H1 (cell line): Measurements from ENCODE around the gene KDM8. TPM values are rescaled to one million over a fixed set of nuclear protein-coding genes. Genes with fewer than 3 reads are reported as not detected.

ENCODE experiments used
- CTCF ChIA-PET: fragments of 300-600 bp; sonication (Branson Sonifier 250); formaldehyde crosslinking; loops from one replicate; lab custom pipeline; 2021; ENCODE audit not compliant: partially characterized antibody; lab: Charles Lee
- POLR2A ChIA-PET: fragments of 300-600 bp; sonication (Branson Sonifier 250); formaldehyde crosslinking; loops from one replicate; lab custom pipeline; 2021; ENCODE audit warnings: inconsistent platforms; ENCODE audit not compliant: partially characterized antibody; lab: Charles Lee
- DNase-seq, 2 experiments: peaks; one replicate each; pipeline versions ENCODE4 v3.0.0 to v3.0.0-alpha.2; 2010 to 2022; ENCODE audit warnings: low spot score in 2 of 2, low read depth in 1 of 2, mixed read lengths in 1 of 2
- FAIRE-seq: peaks from 2 replicates; lab custom pipeline; 2011; peaks lifted over from hg19 to GRCh38; lab: Jason Lieb, UNC
- H2AFZ ChIP-seq: 2 replicates; pipeline ENCODE4 v1.8.1; 2012; ENCODE audit warnings: low read length, inconsistent platforms
- H2AK5ac ChIP-seq: 2 replicates; pipeline ENCODE4 v1.6.1; 2013; ENCODE audit warnings: low read depth, low read length
- H2BK120ac ChIP-seq: replicated peaks from 2 replicates; pipeline ENCODE3; 2013; ENCODE audit warnings: low read depth, low read length, inconsistent platforms
- H2BK12ac ChIP-seq: 2 replicates; pipeline ENCODE4 v1.6.1; 2013; ENCODE audit warnings: low read depth, low read length
- H2BK15ac ChIP-seq: 2 replicates; pipeline ENCODE4 v1.6.1; 2013; ENCODE audit warnings: low read length
- H2BK20ac ChIP-seq: 2 replicates; pipeline ENCODE4 v1.6.1; 2013; ENCODE audit warnings: low read length
- H2BK5ac ChIP-seq: 2 replicates; pipeline ENCODE4 v1.6.1; 2013; ENCODE audit warnings: low read depth, low read length
- H3K14ac ChIP-seq: 2 replicates; pipeline ENCODE4 v1.6.1; 2013; ENCODE audit warnings: inconsistent platforms; ENCODE audit not compliant: insufficient read length
- H3K18ac ChIP-seq: 2 replicates; pipeline ENCODE4 v1.6.1; 2013; ENCODE audit warnings: low read length; ENCODE audit errors: extremely low read depth
- H3K23ac ChIP-seq: 2 replicates; pipeline ENCODE4 v1.6.1; 2013; ENCODE audit warnings: inconsistent platforms; ENCODE audit not compliant: insufficient read length
- H3K23me2 ChIP-seq: 2 replicates; pipeline ENCODE4 v1.6.1; 2013; ENCODE audit warnings: low read depth, low read length
- H3K27ac ChIP-seq: 2 replicates; pipeline ENCODE4 v1.6.1; 2011; ENCODE audit warnings: low read depth, low read length, inconsistent platforms
- H3K27me3 ChIP-seq, 4 experiments: replicated peaks in 1 of 4; 1 replicate in 1 of 4; 2 replicates in 3 of 4; pipeline versions ENCODE4 v1.6.1 to v1.8.1; 2011 to 2013; ENCODE audit warnings: low read length in 3 of 4, mild to moderate bottlenecking in 3 of 4, inconsistent platforms in 2 of 4, mixed read lengths in 2 of 4, moderate library complexity in 1 of 4; ENCODE audit not compliant: control insufficient read depth in 3 of 4, insufficient read depth in 3 of 4; ENCODE audit errors: extremely low read depth in 1 of 4
- H3K36me3 ChIP-seq, 4 experiments: 2 replicates each; pipeline versions ENCODE4 v1.6.1 to v1.8.1; 2011 to 2013; ENCODE audit warnings: mild to moderate bottlenecking in 4 of 4, low read length in 3 of 4, moderate library complexity in 2 of 4, control low read depth in 1 of 4, inconsistent platforms in 1 of 4; ENCODE audit not compliant: insufficient read depth in 4 of 4, control insufficient read depth in 2 of 4
- H3K4ac ChIP-seq: replicated peaks from 2 replicates; pipeline ENCODE3; 2013; ENCODE audit warnings: low read length, low read depth, mixed read lengths, inconsistent platforms; ENCODE audit not compliant: insufficient read length
- H3K4me1 ChIP-seq, 4 experiments: replicated peaks in 1 of 4; 1 replicate in 1 of 4; 2 replicates in 3 of 4; pipeline versions ENCODE4 v1.6.1 to v1.8.1; 2011 to 2013; ENCODE audit warnings: low read length in 3 of 4, inconsistent platforms in 2 of 4, mixed read lengths in 1 of 4; ENCODE audit not compliant: insufficient read depth in 4 of 4, control insufficient read depth in 3 of 4
- H3K4me2 ChIP-seq, 2 experiments: 2 replicates each; pipeline versions ENCODE4 v1.6.1 to v1.8.1; 2011 to 2013; ENCODE audit warnings: low read depth in 2 of 2, low read length in 2 of 2, control low read depth in 1 of 2, inconsistent platforms in 1 of 2, mild to moderate bottlenecking in 1 of 2; ENCODE audit not compliant: insufficient read depth in 1 of 2
- H3K4me3 ChIP-seq, 4 experiments: fragments of 200-600, 300-600 bp in 1 of 4; sonication (generic), shearing (Covaris generic), sonication (Bioruptor Twin) in 1 of 4; 2 replicates each; pipeline versions ENCODE4 v1.5.1 to v1.8.1; 2011 to 2016; ENCODE audit warnings: low read length in 4 of 4, low read depth in 3 of 4, control low read depth in 2 of 4, inconsistent platforms in 2 of 4, mild to moderate bottlenecking in 2 of 4, mixed read lengths in 1 of 4, moderate library complexity in 1 of 4; ENCODE audit not compliant: insufficient read depth in 2 of 4; ENCODE audit errors: extremely low read depth in 1 of 4
- H3K56ac ChIP-seq: replicated peaks from 2 replicates; pipeline ENCODE3; 2013; ENCODE audit warnings: low read depth, mild to moderate bottlenecking, mixed read lengths, low read length, inconsistent platforms; ENCODE audit not compliant: insufficient read length
- H3K79me1 ChIP-seq: 2 replicates; pipeline ENCODE4 v1.6.1; 2013; ENCODE audit warnings: low read depth, low read length, control low read depth
- H3K79me2 ChIP-seq, 2 experiments: 2 replicates each; pipeline versions ENCODE4 v1.6.1 to v1.8.1; 2012 to 2013; ENCODE audit warnings: low read length in 2 of 2, mild to moderate bottlenecking in 2 of 2, inconsistent platforms in 1 of 2; ENCODE audit not compliant: insufficient read depth in 2 of 2, control insufficient read depth in 1 of 2
- H3K9ac ChIP-seq, 4 experiments: replicated peaks in 1 of 4; 1 replicate in 1 of 4; 2 replicates in 3 of 4; pipeline versions ENCODE4 v1.6.1 to v1.8.1; 2011 to 2013; ENCODE audit warnings: low read depth in 3 of 4, low read length in 3 of 4, control low read depth in 2 of 4, mild to moderate bottlenecking in 2 of 4, moderate library complexity in 2 of 4, inconsistent platforms in 1 of 4; ENCODE audit errors: extremely low read depth in 1 of 4
- H3K9me3 ChIP-seq, 2 experiments: 2 replicates each; pipeline versions ENCODE4 v1.6.1 to v1.8.1; 2012 to 2013; ENCODE audit warnings: mild to moderate bottlenecking in 2 of 2, moderate library complexity in 2 of 2, control low read depth in 1 of 2, inconsistent platforms in 1 of 2, low read depth in 1 of 2, low read length in 1 of 2, mixed read lengths in 1 of 2; ENCODE audit not compliant: insufficient read depth in 2 of 2
- H4K20me1 ChIP-seq, 2 experiments: replicated peaks in 1 of 2; 2 replicates each; pipeline versions ENCODE3 to v1.8.1; 2011 to 2013; ENCODE audit warnings: inconsistent platforms in 2 of 2, low read length in 2 of 2, mild to moderate bottlenecking in 1 of 2; ENCODE audit not compliant: insufficient read depth in 2 of 2, control insufficient read depth in 1 of 2
- H4K5ac ChIP-seq: 2 replicates; pipeline ENCODE4 v1.6.1; 2013; ENCODE audit warnings: low read length, low read depth, mixed read lengths, inconsistent platforms; ENCODE audit not compliant: insufficient read length
- H4K8ac ChIP-seq: 2 replicates; pipeline ENCODE4 v1.8.0; 2013; ENCODE audit warnings: mild to moderate bottlenecking, moderate library complexity, low read length, inconsistent platforms; ENCODE audit not compliant: insufficient read depth; ENCODE audit errors: extremely low read depth
- H4K91ac ChIP-seq: replicated peaks from 2 replicates; pipeline ENCODE3; 2013; ENCODE audit warnings: low read length, mixed read lengths, inconsistent platforms; ENCODE audit not compliant: insufficient read length
- ASH2L ChIP-seq: fragments of 200-600, 300-600 bp; sonication (generic); IDR thresholded peaks from one replicate; pipeline ENCODE4 v1.7.1; 2017; ENCODE audit warnings: low read length
- ATF3 ChIP-seq: IDR thresholded peaks from 2 replicates; pipeline ENCODE4 v1.6.1; 2011; ENCODE audit warnings: low read depth, mild to moderate bottlenecking, low read length; ENCODE audit not compliant: insufficient read depth
- CBX5 ChIP-seq: fragments of 300-800, 300-1000 bp; sonication (generic); IDR thresholded peaks from 2 replicates; pipeline ENCODE4 v1.7.1; 2016; ENCODE audit warnings: antibody characterized with exemption, low read length, low read depth
- CHD1 ChIP-seq: IDR thresholded peaks from 2 replicates; pipeline ENCODE4 v1.6.1; 2012; ENCODE audit warnings: low read depth, low read length, improper control_type of control experiment
- GTF2F1 ChIP-seq: IDR thresholded peaks from 2 replicates; pipeline ENCODE4 v1.6.1; 2012; ENCODE audit warnings: low read depth, low read length, improper control_type of control experiment, borderline replicate concordance
- KDM4A ChIP-seq: IDR thresholded peaks from one replicate; pipeline ENCODE4 v1.7.1; 2012; ENCODE audit warnings: low read depth, mild to moderate bottlenecking, moderate library complexity, low read length, inconsistent platforms; ENCODE audit not compliant: severe bottlenecking
- MAFK ChIP-seq: IDR thresholded peaks from 2 replicates; pipeline ENCODE4 v1.6.1; 2012; ENCODE audit warnings: low read depth, mild to moderate bottlenecking, improper control_type of control experiment, low read length
- POLR2A ChIP-seq, 2 experiments: IDR thresholded peaks; 1 replicate in 1 of 2; 2 replicates in 1 of 2; pipeline ENCODE4 v1.6.1; 2011; ENCODE audit warnings: low read depth in 2 of 2, low read length in 2 of 2, mild to moderate bottlenecking in 2 of 2; ENCODE audit errors: control extremely low read depth in 1 of 2
- RNF2 ChIP-seq: fragments of 200-900, 300-1000 bp; sonication (generic); IDR thresholded peaks from 2 replicates; pipeline ENCODE4 v1.7.1; 2016; ENCODE audit warnings: borderline replicate concordance, low read depth, mild to moderate bottlenecking, antibody characterized with exemption, low read length; ENCODE audit not compliant: poor library complexity, severe bottlenecking; ENCODE audit errors: missing control alignments
- SIN3A ChIP-seq, 2 experiments: IDR thresholded peaks in 1 of 2; conservative IDR thresholded peaks in 1 of 2; 2 replicates each; pipeline ENCODE4 v1.6.1; 2011 to 2012; ENCODE audit warnings: low read length in 2 of 2, improper control_type of control experiment in 1 of 2, low read depth in 1 of 2, mild to moderate bottlenecking in 1 of 2
- SP4 ChIP-seq: IDR thresholded peaks from 2 replicates; pipeline ENCODE4 v1.6.1; 2012; ENCODE audit warnings: low read length, inconsistent platforms
- SRF ChIP-seq: IDR thresholded peaks from 2 replicates; pipeline ENCODE4 v1.6.1; 2011; ENCODE audit warnings: mild to moderate bottlenecking, low read depth, low read length, moderate library complexity
- SUZ12 ChIP-seq: fragments of 200-600 bp; sonication (generic); IDR thresholded peaks from 2 replicates; pipeline ENCODE4 v1.6.1; 2012; ENCODE audit warnings: mild to moderate bottlenecking, inconsistent platforms, low read length, moderate library complexity, mixed read lengths
- TBP ChIP-seq: IDR thresholded peaks from 2 replicates; pipeline ENCODE4 v1.6.1; 2011; ENCODE audit warnings: low read depth, low read length, improper control_type of control experiment
- WGBS, 2 experiments: shearing (Covaris generic) in 1 of 2; methylation state at CpG; one replicate each; pipeline versions ENCODE4 v1.1.6 to v1.1.7; 2013 to 2015; ENCODE audit warnings: low lambda C conversion rate in 2 of 2, mixed read lengths in 2 of 2, inconsistent platforms in 1 of 2, low coverage in 1 of 2, missing lambda C conversion rate in 1 of 2; ENCODE audit not compliant: insufficient replicate concordance in 2 of 2, insufficient coverage in 1 of 2, insufficient read length in 1 of 2; ENCODE audit errors: extremely low coverage in 1 of 2, missing lambda C conversion rate in 1 of 2; 5-methylcytosine and 5-hydroxymethylcytosine counted together
- polyA plus RNA-seq, 7 experiments: library from polyadenylated mRNA; depleted of rRNA in 3 of 7; stranded (reverse) in 5 of 7; unstranded in 2 of 7; fragments of >200 nt in 5 of 7; fragments of 200-250 nt in 2 of 7; gene quantifications; 1 replicate in 5 of 7; 2 replicates in 1 of 7; 4 replicates in 1 of 7; pipeline versions ENCODE4 v1.2.1 to v1.2.3, GENCODE V29; 2011 to 2013; ENCODE audit warnings: missing spikeins in 2 of 7, mixed read lengths in 2 of 7
- total RNA-seq: library from RNA; stranded (reverse); fragmentation: NEBNext Ultra II Directional; extraction: Animal tissue kit (Norgen Biotek cat#: 25700); gene quantifications from 2 replicates; pipeline ENCODE4 v1.2.1, GENCODE V29; 2021

The KDM8 gene
- total and polyA plus RNA-seq, 2 of the 8 experiments (the other 6 are each of a cell fraction or from before 2014, with no cell fraction given), result 10.3 to 12.8 TPM

GRCh38 chr16:27270349-27270748 lies 67.0 kb downstream of the KDM8 start:
- Histone ChIP-seq H3K18ac (no peak overlapping the region), H3K4me2 (no peak overlapping the region; a peak in 1 of 4 replicates), H2AFZ (no peak overlapping the region), H3K79me2 (no peaks in the 10 kb centered on the region), H4K20me1 (no peaks in the 10 kb centered on the region), H3K4me3 (no peak overlapping the region), H3K27ac (no peak overlapping the region), H3K4me1 (peaks cover 0 to 9% (median 0%) of the 10 kb centered on the region in 4 experiments; a peak in 2 of 7 replicates), H3K27me3 (no peaks in the 10 kb centered on the region), H3K4ac (no peak overlapping the region), H3K14ac (no peak overlapping the region), H2BK15ac (no peak overlapping the region), H3K9me3 (no peaks in the 10 kb centered on the region), H3K56ac (no peak overlapping the region), H4K5ac (no peak overlapping the region), H2BK5ac (no peak overlapping the region), H3K36me3 (no peaks in the 10 kb centered on the region; a peak in 1 of 8 replicates), H2AK5ac (no peak overlapping the region), H3K23ac (no peak overlapping the region), H3K9ac (no peak overlapping the region), H2BK20ac (no peak overlapping the region), H3K23me2 (peaks cover 6% of the 10 kb centered on the region; the same call in 1 of the 2 replicates), H3K79me1 (no peaks in the 10 kb centered on the region), H4K91ac (no peak overlapping the region), H2BK120ac (no peak overlapping the region), H2BK12ac (no peak overlapping the region), H4K8ac (no peak overlapping the region)
- WGBS, 2 experiments, result 89% methylated on average over 4 of the region's 4 CpGs; no CpG with 5 or more reads in 1 of the 2 experiments
- CTCF ChIA-PET, result interaction anchor here (0.8 to 2.3 kb wide), 2 partner anchors 35 to 39 kb away, joined by 3 to 9 read pairs; no protein-coding TSS in a partner anchor
- DNase-seq (no peak), FAIRE-seq (no peak)
- POLR2A ChIA-PET, result no interaction called here
- no peak for TF ChIP-seq ASH2L
- no peak for TF ChIP-seq GTF2F1
- no peak for TF ChIP-seq ATF3
- TF ChIP-seq SRF, result no peak
- no peak for TF ChIP-seq SUZ12
- TF ChIP-seq SIN3A (conservative IDR thresholded peaks at IDR 0.05 in 1 of 2, IDR thresholded peaks at IDR 0.05 in 1 of 2; ENCODE audit: low read depth in 1 of 2, low read length in 2 of 2), result no peak
- TF ChIP-seq TBP, result no peak
- no peak for TF ChIP-seq CHD1
- TF ChIP-seq MAFK, result no peak
- TF ChIP-seq CBX5, result no peak
- TF ChIP-seq KDM4A, result no peak
- TF ChIP-seq RNF2, result no peak
- no peak for TF ChIP-seq SP4
- TF ChIP-seq POLR2A (IDR thresholded peaks at IDR 0.05; ENCODE audit: control extremely low read depth in 1 of 2, low read depth in 2 of 2, low read length in 2 of 2), result no peak
